T-helper 1 cell treated with Interleukin-12 subunit alpha and Interleukin-12 subunit beta and Interleukin-4 antibody, amounts not matched to agents 30 ng/mL and 1 ng/mL, for 36 hours (primary cell): ENCODE measurements around the gene IGSF5. TPM values are rescaled to one million over a fixed set of nuclear protein-coding genes. Genes with fewer than 3 reads are reported as not detected.
"Not testable (repeated sequence)": the region's sequence is repeated elsewhere in the genome, so short reads cannot be mapped to it uniquely, and the experiment has no call there.

Experiments
- intact Hi-C: fragments of 100-400 bp; cut with micrococcal nuclease; formaldehyde crosslinking; loops from one replicate; pipeline ENCODE4 v1.15.1; 2024
- total RNA-seq: library from RNA; stranded (reverse); gene quantifications from 2 replicates; pipeline ENCODE4 v1.2.3, GENCODE V29; 2022

The IGSF5 gene
- not detected in 2 replicates for total RNA-seq

DNA sequence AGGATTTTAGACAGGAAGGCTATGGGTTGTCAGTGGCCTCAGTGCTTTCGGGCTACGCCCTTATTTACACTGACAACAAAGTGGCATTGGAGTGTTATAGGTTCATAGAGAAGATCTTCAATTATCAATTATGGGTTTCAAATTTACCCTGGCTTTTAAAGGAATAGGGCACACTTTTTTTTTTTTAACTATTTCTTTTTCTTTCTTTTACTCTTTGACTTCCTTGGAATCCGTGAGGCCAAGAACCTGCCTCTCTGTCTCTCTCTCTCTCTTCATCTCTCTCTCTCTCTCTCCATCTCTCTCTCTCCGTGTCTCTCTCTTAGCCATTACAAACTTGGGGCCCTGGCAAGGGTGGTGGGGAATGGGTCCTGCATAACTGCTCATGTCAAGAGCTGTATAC, at the start of gene IGSF5:
TSS of gene IGSF5 (plus strand) at position 301 of the 400 bp plus-strand sequence. CDS start 327 bp downstream, outside the sequence.
- intact Hi-C loops: not testable (repeated sequence)

DNA sequence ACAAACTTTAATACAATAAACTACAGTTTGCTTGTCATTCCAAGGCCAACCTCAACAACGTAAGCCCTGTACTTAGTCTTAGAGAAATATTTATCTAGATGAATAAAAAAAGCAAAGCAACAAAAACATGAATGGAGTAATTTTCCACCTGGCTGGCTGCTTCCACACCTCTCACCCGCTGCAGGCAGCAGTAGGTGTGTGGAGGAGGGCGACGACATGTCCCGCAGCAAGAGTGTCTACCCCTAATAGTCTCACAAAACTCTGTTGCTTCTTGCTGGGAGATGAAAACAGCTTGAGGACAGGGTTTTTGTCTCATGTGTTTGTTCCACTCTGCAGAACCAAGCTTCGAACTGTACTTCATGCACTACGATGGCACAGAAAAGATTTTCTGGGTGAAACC, 48.8 kb upstream of the IGSF5 start:
- intact Hi-C loops: no loop called here

- intact Hi-C loops: no loop called here
Observed at GRCh38 chr21:39696618-39697017, 48.4 kb upstream of the IGSF5 start.

DNA sequence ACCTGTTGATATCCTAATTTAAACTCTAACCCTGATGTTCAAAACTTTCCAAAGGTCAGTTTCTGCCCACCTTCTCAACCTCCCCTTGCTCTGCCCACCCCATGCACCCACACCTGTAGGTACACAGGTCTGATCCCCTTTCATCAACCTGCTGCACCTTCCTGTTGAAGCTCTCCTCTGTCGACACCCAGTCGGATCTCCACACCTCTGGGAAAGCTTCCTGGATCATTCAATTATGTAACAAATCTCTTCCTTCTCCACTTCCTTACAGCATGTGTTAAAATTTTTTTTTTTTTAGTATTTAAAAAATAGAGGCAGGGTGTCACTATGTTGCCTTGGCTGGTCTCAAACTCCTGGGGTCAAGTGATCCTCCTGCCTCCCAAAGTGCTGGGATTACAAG, 44.7 kb upstream of the IGSF5 start:
- intact Hi-C loops: no loop called here

DNA sequence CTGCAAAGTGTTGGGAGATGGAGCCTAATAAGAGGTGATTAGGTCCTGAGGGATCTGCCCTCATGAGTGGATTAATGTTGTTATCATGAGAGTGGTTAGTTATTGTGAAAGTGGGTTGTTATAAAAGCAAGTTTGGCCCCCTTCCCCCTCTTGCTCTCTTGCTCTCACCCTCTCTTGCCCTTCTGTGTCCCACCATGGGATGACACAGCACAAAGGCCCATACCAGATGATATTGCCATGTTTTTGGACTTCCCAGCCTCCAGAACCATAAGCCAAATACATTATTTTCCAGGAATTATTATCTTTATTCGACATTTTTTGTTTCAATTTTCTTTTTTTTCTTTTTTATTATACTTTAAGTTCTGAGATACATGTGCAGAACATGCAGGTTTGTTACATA, 41.4 kb upstream of the IGSF5 start:
- intact Hi-C loops: no loop called here

DNA sequence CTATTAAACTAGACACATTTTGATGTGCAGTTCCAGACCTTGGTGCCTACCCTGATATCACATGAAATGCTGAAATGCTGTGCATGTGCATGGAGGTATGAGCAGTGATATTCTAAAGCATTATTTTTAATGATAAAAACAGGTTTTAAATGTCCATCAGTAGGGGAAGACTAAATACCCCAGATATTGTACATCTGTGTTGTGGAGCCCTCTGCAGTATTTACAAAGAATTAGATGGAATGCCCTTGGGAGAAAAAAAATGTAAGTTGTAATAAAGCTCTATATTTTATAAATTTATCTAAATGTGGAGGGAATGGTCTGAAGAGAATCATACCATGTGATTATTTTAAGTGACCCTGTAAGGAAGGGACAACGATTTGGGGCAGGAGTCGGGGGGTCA, 39.1 kb upstream of the IGSF5 start:
- intact Hi-C loops: no loop called here

DNA sequence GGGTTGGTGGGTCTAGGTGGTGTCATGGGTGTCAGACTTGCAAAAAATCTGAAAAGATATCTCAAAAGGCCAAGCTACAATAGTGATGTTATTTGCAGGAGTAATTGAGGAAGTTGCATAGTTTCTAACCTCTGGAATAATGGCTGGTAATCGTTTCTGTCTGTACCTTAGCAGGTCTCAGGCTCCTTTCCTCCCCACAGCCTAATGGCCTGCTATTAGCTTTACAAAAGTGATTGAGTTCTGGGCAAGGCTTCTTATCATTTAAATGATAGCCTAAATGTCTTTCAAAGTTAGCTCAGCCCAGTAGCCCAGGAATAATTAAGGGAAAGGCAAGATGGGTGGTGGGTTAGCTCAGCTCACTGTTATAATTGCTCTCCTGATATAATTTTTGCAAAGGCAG, 37.7 kb upstream of the IGSF5 start:
- intact Hi-C loops: no loop called here

DNA sequence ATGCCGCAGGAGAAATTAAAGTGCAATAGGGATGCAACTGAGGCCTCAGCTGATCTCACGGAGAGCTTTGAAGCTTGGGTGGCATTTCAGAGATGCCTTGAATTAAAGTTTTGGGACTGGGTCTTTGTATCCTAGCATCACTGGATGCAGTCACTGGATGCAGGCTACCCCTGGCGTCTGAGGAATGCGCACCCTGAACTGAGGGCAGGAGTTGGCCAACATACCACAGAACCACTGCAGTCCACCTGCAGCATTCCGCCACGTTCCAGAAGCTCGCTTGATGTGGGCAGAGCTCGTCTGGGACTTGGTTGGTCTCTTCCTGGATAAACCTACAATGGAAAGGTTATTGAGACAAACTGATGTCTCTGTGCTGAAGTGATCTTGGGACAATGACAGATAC, 34.1 kb upstream of the IGSF5 start:
- intact Hi-C loops: no loop called here

- intact Hi-C loops: no loop called here
Observed at GRCh38 chr21:39712273-39712672, 32.7 kb upstream of the IGSF5 start.

DNA sequence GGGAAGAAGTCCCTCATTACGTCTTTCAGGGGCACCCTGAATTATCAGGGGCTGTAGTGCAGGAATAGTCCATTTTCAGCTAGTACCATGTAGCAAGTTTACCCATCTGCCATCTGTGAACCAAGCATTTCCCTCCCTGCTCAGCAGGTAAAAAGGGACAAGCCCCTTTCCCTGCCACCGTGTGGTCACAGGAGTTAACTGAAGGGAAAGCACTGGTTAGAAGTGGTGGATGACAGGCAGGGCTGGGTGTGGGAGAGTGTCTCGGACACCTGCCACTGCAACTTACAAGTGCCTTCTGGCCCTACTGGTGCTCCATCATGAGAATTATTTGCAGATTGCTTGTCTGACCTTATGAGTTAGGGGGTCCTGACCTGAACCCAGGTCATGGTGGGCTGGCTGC, 32.0 kb upstream of the IGSF5 start:
- intact Hi-C loops: no loop called here

GRCh38 chr21:39713905-39714304, 31.1 kb upstream of the IGSF5 start:
- intact Hi-C loops: no loop called here

GRCh38 chr21:39714331-39714730, 30.7 kb upstream of the IGSF5 start:
- intact Hi-C loops: no loop called here

GRCh38 chr21:39715804-39716397, 29.1 kb upstream of the IGSF5 start:
- intact Hi-C loops: no loop called here

DNA sequence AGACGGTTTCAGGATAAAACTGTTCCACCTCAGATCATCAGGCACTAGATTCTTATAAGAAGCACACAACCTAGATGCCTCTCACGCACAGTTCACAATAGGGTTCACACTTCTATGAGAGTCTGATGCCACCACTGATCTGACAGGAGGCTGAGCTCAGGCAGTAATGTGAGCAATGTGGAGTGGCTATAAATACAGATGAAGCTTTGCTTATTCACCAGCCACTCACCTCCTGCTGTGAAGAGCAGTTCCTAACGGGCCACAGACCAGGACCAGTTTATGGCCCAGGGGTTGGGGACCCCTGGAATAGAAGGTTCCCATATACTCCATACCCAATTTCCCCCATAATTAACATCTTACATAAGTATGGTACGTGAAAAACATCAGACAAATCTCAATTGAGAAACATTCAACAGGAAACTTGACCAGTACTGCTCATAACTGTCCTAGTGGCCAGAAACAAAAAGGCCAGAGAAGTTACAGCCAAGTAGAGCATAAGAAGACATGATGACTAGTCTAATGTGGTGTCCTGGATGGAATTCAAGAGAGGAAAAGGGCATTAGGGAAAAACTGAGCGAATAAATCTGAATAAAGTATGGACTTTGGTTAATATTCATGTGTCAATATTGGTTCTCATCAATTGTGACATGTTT, 24.7 kb upstream of the IGSF5 start:
- intact Hi-C loops: no loop called here

DNA sequence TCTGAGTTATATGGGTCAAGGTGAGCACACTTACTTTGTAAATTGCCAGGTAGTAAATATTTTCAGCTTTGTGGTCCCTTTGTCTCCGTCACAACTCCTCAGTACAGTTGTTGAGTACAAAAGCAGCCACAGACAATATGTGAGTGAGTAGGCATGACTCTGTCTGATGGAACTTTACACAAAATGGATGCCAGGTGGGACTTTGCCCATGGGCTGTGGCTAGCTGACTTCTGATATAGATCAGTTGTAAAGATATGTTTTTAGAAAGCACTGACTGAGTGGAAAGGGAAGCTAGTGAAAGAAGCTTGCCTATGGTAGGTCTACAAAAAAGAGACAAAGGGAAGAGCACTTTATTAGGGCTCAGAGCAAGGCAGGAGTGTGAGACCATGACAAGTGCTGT, 23.1 kb upstream of the IGSF5 start:
- intact Hi-C loops: no loop called here

DNA sequence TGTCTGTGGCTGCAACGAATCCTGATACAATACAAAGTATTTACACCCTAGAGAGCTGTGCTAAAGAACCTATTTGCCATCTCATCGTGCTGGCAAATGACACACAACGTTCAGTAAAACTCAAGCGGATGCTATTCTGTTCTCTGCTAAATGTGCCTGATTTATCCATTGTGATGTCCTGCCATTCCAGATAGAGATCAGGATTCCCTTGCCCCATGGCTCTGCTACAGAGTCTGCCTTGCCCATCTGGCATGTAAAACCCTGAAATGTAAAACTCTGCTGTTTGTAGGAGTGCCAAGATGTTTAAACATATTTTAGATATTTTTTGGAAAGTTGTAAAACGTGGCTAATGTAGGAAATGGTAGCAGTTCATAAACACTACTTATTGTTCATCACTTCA, 20.0 kb upstream of the IGSF5 start:
- intact Hi-C loops: no loop called here

- intact Hi-C loops: no loop called here
Observed at GRCh38 chr21:39726133-39726532, 18.9 kb upstream of the IGSF5 start.

GRCh38 chr21:39727401-39728120, 17.4 kb upstream of the IGSF5 start:
- intact Hi-C loops: no loop called here

GRCh38 chr21:39728341-39728740, 16.6 kb upstream of the IGSF5 start:
- intact Hi-C loops: no loop called here

DNA sequence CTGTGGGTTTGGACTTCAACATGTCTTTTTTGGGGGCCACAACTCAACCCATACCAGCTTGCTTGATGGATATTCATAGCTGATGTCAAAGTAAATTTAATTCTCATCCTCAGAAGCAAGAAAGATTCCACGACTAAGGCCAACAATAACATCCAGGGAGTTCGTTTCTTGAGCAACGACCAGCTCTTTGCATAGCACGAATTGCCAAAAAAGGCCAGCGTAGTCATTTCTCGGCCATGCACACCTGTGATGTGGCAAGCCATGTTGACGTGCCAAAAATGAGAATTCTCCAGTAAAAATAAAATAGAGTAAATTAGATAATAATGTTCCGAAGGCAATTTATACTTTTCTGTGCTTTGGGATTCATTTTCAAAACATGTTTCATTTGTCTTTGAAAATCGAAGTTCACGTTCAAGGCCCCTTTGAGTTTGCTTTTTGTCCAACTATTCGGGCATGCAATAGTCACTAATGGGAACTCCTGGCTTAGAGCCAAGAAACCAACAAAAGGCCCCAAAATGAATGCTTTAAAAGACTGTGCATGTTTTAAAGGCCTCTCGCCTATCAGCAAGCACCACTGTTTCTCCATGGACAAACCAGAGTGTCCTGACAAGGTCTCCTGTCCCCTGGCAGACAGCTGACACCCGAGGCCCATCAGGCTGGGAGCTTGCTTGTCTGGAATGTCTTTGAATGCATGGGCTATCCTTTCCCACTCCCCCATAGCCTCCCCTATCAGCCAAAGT, 14.4 kb upstream of the IGSF5 start:
- intact Hi-C loops: no loop called here

DNA sequence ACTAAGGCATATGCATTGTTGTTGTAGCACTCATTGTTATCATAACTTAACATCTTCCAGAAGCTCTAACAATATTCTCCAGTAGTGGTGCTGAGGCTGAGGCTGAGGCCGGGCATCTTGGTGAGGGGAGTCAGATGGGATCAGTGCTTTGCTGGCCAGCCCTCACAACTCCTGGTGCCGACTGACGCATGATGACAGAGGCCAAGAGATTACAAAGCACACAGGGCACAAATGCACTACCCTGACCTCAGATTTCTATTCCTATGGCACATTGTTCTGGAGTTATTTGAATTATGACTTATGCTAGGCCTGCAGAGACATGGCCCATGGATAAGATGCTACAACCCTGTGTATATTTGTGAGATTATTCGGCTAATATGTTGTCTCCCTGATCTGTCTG, 8.3 kb upstream of the IGSF5 start:
- intact Hi-C loops: no loop called here

DNA sequence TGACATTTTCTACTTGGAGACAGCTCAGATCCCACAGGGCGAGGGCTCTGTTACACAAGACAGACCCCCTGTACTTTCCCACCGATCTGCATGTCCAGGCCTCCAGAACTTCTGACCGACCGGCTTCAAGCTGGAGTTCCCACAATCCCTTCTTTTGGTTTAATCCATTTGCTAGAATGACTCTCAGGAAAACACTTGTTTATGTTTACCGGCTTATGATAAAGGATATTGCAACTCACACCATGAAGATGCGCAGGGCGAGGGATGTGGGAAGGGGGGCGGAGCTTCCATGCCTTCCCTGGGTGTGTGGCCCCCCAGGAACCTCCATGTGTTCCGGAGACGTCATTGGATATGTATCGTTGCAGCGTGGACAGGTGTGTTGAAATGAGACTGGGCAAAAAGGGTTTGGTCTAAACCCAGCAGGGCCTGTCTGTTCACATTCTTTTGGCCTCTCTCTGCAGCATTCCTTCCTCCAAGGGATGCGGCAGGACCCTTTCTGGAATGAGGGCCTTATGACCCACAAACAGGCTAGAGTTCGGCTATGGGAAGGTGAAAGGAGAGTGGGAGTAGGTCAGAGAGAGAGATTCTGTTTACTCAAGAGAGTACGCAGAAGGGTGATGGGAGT, 7.5 kb upstream of the IGSF5 start:
- intact Hi-C loops: no loop called here
